SU-DHL-6 (cell line): ENCODE data around the gene RIMBP2.

Source experiments
- H2AFZ ChIP-seq: fragments of 200-600 bp; sonication (generic); 2 replicates; pipeline ENCODE4 v1.6.1; 2014; ENCODE audit warnings: low read depth, mild to moderate bottlenecking, moderate library complexity, mixed read lengths, antibody characterized with exemption, low read length; ENCODE audit not compliant: severe bottlenecking
- H3F3A ChIP-seq: fragments of 200-600 bp; shearing (Covaris generic); 2 replicates; pipeline ENCODE4 v1.6.0; 2016; ENCODE audit warnings: antibody characterized with exemption, mild to moderate bottlenecking; ENCODE audit not compliant: insufficient read depth
- H3K27ac ChIP-seq: fragments of 200-600 bp; sonication (generic); 2 replicates; pipeline ENCODE4 v1.5.1; 2016; ENCODE audit warnings: low read depth, mild to moderate bottlenecking, low read length, moderate library complexity, mixed read lengths
- H3K27me3 ChIP-seq: fragments of 200-600 bp; sonication (generic), shearing (Covaris generic); 2 replicates; pipeline ENCODE4 v1.6.0; 2014; ENCODE audit warnings: mild to moderate bottlenecking, low read length
- H3K36me3 ChIP-seq: fragments of 200-600 bp; sonication (generic); 2 replicates; pipeline ENCODE4 v1.6.1; 2014; ENCODE audit warnings: mild to moderate bottlenecking, low read length, mixed read lengths
- H3K4me2 ChIP-seq: fragments of 300-600, 200-600 bp; shearing (Covaris generic), sonication (generic); 2 replicates; pipeline ENCODE4 v1.6.0; 2014; ENCODE audit warnings: low read length, low read depth, mild to moderate bottlenecking; ENCODE audit not compliant: poor library complexity, severe bottlenecking
- H3K4me3 ChIP-seq: fragments of 200-600 bp; sonication (generic); 2 replicates; pipeline ENCODE4 v1.5.1; 2014; ENCODE audit warnings: antibody characterized with exemption, low read length, mild to moderate bottlenecking, mixed read lengths; ENCODE audit not compliant: insufficient read depth, poor library complexity, severe bottlenecking
- H3K79me2 ChIP-seq: fragments of 200-600 bp; sonication (generic); 2 replicates; pipeline ENCODE4 v1.6.1; 2014; ENCODE audit warnings: mild to moderate bottlenecking, low read length, moderate library complexity; ENCODE audit not compliant: insufficient read depth
- H3K9ac ChIP-seq: fragments of 200-600 bp; sonication (generic); 2 replicates; pipeline ENCODE4 v1.7.0; 2014; ENCODE audit warnings: mild to moderate bottlenecking, low read length
- H3K9me2 ChIP-seq: fragments of 200-600 bp; sonication (generic); replicated peaks from 2 replicates; pipeline ENCODE4 v1.6.1; 2014; ENCODE audit warnings: low read length; ENCODE audit not compliant: insufficient read depth
- H3K9me3 ChIP-seq: fragments of 200-600 bp; sonication (generic); 2 replicates; pipeline ENCODE4 v1.6.1; 2014; ENCODE audit warnings: low read length, mixed read lengths; ENCODE audit not compliant: insufficient read depth
- H4K20me1 ChIP-seq: fragments of 200-600 bp; sonication (generic); 2 replicates; pipeline ENCODE4 v1.6.1; 2014; ENCODE audit warnings: low read depth, mild to moderate bottlenecking, antibody characterized with exemption, low read length, moderate library complexity, mixed read lengths
- CTCF ChIP-seq: fragments of 200-600 bp; sonication (generic); IDR thresholded peaks from one replicate; pipeline ENCODE4 v1.5.1; 2017; ENCODE audit warnings: antibody characterized with exemption, mild to moderate bottlenecking, low read length, moderate library complexity; ENCODE audit not compliant: insufficient read depth, poor library complexity, severe bottlenecking
- EZH2phosphoT487 ChIP-seq: fragments of 200-600 bp; sonication (generic), shearing (Covaris generic); conservative IDR thresholded peaks from 2 replicates; pipeline ENCODE4 v1.6.1; 2018; ENCODE audit warnings: mild to moderate bottlenecking, antibody characterized with exemption, low read length, moderate library complexity, mixed read lengths

The RIMBP2 gene

GRCh38 chr12:130709151-130709970 is 6.7 kb downstream of the RIMBP2 start:
- no peak overlapping the region for H3K9ac ChIP-seq
- no peaks in the 10 kb centered on the region for H3K79me2 ChIP-seq

GRCh38 chr12:130708648-130709047 is 7.5 kb downstream of the RIMBP2 start:
- H3K4me2 ChIP-seq = no peak overlapping the region
- no peak overlapping the region for H3K4me3 ChIP-seq
- H3K9me2 ChIP-seq = no peaks in the 10 kb centered on the region
- H4K20me1 ChIP-seq = no peaks in the 10 kb centered on the region
- H3K9me3 ChIP-seq = no peaks in the 10 kb centered on the region
- no peaks in the 10 kb centered on the region for H3F3A ChIP-seq
- H3K36me3 ChIP-seq = no peaks in the 10 kb centered on the region
- no peak overlapping the region for H3K27ac ChIP-seq
- no peaks in the 10 kb centered on the region for H3K79me2 ChIP-seq
- H3K9ac ChIP-seq = no peak overlapping the region
- H2AFZ ChIP-seq = no peak overlapping the region
- TF ChIP-seq CTCF = no peak
- TF ChIP-seq EZH2phosphoT487 = no peak
- H3K27me3 ChIP-seq = no peaks in the 10 kb centered on the region

More at GRCh38 chr12:130709151-130709970, 6.7 kb downstream of the RIMBP2 start:
- H3F3A ChIP-seq = no peaks in the 10 kb centered on the region
- no peaks in the 10 kb centered on the region for H3K36me3 ChIP-seq
- no peak overlapping the region for H3K4me2 ChIP-seq
- H3K4me3 ChIP-seq = no peak overlapping the region
- H2AFZ ChIP-seq = no peak overlapping the region
- no peaks in the 10 kb centered on the region for H3K9me3 ChIP-seq
- H3K27me3 ChIP-seq = no peaks in the 10 kb centered on the region
- no peak overlapping the region for H3K27ac ChIP-seq
- H3K9me2 ChIP-seq = no peaks in the 10 kb centered on the region
- TF ChIP-seq CTCF = no peak
- no peak for TF ChIP-seq EZH2phosphoT487
- H4K20me1 ChIP-seq = no peaks in the 10 kb centered on the region

- H3K4me2 ChIP-seq = no peak overlapping the region
- H3K9me3 ChIP-seq = no peaks in the 10 kb centered on the region
- no peak overlapping the region for H3K9ac ChIP-seq
- TF ChIP-seq CTCF (no peak), EZH2phosphoT487 (no peak)
- H3F3A ChIP-seq = no peaks in the 10 kb centered on the region
- no peak overlapping the region for H3K27ac ChIP-seq
- H3K9me2 ChIP-seq = no peaks in the 10 kb centered on the region
- H3K36me3 ChIP-seq = no peaks in the 10 kb centered on the region
- no peaks in the 10 kb centered on the region for H3K27me3 ChIP-seq
- H3K4me3 ChIP-seq = no peak overlapping the region
- no peaks in the 10 kb centered on the region for H3K79me2 ChIP-seq
- no peak overlapping the region for H2AFZ ChIP-seq
- no peaks in the 10 kb centered on the region for H4K20me1 ChIP-seq
These were observed 8.6 kb downstream of the RIMBP2 start for GRCh38 chr12:130707571-130707891.
